GM10266 (cell line): Measurements from ENCODE around the gene FBLN1.

Source experiments
- DNase-seq: peaks from one replicate; pipeline ENCODE4 v3.0.0; 2012; ENCODE audit errors: extremely low spot score
- TF ChIP-seq, protein P1 (sequence below): IDR thresholded peaks from 2 replicates; pipeline ENCODE4 v1.5.1; 2012; ENCODE audit warnings: mild to moderate bottlenecking, low read depth; ENCODE audit not compliant: control insufficient read depth, insufficient read depth; ENCODE audit errors: missing control alignments

The FBLN1 gene

DNA sequence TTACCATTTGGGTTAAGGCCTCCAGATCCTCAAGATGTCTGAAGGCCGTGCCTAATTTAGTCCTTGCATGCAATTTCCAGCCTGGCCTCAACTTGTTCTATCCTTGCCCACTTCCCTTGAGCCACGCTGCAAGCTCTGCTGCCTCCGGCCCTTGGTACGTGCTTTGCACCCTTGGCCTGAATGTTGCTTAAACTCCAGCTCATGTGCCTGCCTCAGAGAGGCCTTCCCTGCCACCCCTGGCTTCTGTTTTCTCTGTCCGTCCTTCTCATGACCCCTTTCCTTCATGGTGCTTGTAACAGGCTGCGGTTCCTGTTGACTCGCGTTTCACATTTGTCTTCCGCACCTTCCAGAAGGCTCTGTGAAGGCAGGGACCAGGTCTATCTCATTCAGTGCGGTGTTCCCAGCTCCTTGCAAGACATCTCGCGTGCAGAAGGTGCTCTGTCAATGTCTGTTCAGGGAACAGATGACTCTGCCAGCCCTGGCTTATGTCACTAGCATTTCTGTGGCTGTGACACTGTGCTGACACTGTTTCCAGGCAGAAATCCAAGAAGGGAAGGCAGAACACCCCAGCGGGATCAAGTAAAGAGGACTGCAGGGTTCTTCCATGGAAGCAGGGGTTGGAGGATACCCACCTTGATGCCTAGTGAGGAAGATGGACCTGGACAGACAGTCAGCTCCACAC lies 61.8 kb downstream of the FBLN1 start:
- DNase-seq = no peak
- TF ChIP-seq, protein P1, sequence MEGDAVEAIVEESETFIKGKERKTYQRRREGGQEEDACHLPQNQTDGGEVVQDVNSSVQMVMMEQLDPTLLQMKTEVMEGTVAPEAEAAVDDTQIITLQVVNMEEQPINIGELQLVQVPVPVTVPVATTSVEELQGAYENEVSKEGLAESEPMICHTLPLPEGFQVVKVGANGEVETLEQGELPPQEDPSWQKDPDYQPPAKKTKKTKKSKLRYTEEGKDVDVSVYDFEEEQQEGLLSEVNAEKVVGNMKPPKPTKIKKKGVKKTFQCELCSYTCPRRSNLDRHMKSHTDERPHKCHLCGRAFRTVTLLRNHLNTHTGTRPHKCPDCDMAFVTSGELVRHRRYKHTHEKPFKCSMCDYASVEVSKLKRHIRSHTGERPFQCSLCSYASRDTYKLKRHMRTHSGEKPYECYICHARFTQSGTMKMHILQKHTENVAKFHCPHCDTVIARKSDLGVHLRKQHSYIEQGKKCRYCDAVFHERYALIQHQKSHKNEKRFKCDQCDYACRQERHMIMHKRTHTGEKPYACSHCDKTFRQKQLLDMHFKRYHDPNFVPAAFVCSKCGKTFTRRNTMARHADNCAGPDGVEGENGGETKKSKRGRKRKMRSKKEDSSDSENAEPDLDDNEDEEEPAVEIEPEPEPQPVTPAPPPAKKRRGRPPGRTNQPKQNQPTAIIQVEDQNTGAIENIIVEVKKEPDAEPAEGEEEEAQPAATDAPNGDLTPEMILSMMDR = no peak

DNA sequence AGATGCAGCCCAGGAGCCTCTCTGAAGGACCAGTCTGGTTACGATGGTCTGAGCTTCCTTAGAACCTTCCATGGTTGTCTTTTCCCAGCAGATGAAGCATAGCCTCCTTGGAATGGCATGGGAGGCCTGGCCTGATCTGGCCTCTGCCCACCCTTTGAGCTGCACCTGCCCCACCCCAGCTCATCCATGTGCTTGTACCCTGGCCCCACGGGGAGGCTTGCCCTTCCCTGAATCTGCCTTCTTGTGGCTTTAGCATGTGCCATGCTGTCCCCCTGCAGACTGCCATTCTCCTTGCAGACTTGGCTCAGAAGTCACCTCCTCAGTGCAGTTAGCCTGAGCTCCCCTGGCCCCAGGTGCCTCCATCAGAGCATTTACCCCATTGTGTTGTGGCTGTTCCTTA lies 62.5 kb downstream of the FBLN1 start:
- DNase-seq = no peak
- TF ChIP-seq, protein P1 = no peak

DNA sequence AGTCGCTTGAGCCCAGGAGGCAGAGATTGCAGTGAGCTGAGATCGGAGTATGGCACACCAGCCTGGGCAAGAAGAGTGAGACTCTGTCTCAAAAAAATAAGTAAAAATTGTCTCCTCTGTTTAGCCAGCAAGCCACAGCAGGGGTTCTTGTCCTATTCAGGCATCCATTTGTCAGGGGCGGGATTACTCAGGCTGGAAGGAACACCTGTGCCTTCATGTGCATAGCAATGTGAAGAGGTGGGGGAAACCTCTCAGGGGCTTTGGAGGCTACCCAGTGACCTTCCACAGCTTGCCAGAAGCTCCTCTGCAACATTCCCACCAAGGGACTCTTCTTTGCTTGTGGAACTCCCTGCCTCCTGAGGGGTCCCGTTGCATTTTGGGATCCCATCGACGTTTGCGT lies 63.3 kb downstream of the FBLN1 start:
- TF ChIP-seq, protein P1 = no peak
- no peak for DNase-seq

DNA sequence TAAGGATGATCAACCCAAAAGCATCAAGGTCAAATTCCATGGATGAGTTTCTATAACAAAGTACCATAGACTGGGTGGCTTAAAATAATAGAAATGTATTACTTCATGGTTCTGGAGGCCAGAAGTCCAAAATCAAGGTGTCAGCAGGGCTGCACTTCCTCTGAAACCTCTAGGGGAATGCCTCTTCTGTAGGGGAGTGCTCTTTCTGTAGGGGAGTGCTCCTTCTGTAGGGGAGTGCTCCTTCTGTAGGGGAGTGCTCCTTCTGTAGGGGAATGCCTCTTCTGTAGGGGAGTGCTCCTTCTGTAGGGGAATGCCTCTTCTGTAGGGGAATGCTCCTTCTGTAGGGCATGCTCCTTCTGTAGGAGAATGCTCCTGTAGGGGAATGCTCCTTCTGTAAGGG lies 65.5 kb downstream of the FBLN1 start:
- TF ChIP-seq, protein P1 = no peak

DNA sequence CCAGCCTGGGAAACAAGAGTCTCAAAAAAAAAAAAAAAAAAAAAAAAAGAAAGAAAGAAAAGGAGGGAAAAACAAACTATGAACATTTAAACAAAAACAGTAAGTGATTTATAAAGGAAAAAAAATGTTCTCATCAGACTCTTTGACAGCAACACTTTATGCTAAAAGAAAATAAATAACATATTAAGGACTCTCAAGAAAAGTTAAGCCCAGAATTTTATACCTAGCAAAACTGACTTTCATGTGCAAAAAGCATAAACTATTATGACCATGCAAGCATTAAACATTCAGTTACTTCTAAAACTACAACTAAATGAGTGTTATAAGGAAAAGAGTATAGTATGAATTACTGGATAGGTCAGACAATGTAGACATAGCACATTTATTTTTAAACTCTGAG lies 68.4 kb downstream of the FBLN1 start:
- TF ChIP-seq, protein P1 = no peak
- no peak for DNase-seq

More for the DNA sequence above, 65.5 kb downstream of the FBLN1 start:
- DNase-seq = no peak

DNA sequence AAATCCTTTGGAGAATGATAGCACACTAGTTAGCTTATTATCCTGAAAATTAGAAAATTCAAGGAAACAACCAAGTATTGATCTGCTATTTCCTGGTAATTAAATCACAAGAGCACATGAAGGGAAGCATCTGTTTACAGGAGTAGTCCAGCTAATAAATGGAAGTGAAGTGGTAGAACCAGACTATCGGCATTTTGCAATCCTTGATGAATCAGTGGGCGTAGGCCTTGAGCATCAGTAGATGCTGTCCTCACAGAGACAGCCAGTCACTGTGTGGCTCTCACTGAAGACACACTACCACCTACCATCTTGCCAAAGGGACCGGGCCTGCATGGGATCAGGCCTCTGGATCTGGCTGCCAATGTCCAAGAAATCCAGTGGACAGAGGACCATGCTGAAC lies 69.8 kb downstream of the FBLN1 start:
- TF ChIP-seq, protein P1 = no peak
- DNase-seq = no peak

DNA sequence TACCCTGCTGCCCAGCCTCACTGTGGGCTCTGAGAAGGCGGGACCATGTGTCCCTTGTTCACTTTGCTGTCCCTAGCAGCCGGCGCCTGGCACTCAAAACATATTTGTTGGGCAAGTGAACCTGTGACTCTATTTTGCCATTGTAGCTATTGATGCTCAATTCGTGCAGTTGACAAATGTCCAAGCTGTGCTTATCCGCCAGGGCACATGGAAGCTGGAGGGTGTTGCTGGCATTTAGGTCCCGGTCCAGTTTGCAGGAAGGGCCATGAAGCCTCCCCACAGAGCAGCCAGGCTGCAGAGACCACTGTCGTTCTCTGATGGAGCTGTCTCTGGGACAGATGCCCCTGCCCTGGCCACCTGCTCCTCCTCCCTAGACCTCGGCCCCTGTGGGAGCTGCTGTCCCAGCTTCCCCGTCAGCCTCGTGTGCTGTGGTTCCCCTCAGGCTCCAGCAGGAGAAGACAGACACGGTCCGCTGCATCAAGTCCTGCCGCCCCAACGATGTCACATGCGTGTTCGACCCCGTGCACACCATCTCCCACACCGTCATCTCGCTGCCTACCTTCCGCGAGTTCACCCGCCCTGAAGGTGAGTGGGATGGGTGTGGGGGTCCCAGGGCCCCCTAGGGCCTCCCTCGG lies 71.5 kb downstream of the FBLN1 start:
- TF ChIP-seq, protein P1 = no peak
- no peak for DNase-seq
